Activated CD4-positive, CD25-positive, alpha-beta regulatory T cell treated with anti-CD3 and anti-CD28 coated beads, Interleukin-2, amount 50 U/mL, for 16 hours (primary cell): ENCODE measurements around the gene TFE3.
A peak's percentile ranks its signal among the peaks of the same experiment; 100 is the strongest.
"Not testable (repeated sequence)": the region's sequence is repeated elsewhere in the genome, so short reads cannot be mapped to it uniquely, and the experiment has no call there.

Source experiments
- DNase-seq: peaks from one replicate; pipeline ENCODE4 v3.0.0-alpha.2; 2020; ENCODE audit warnings: low read depth, low spot score

Gene TFE3

GRCh38 chrX:49001521-49002090 lies 41.6 kb downstream of the TFE3 start:
- peak; percentile 10 for DNase-seq

- no peak for DNase-seq
These were observed 42.5 kb downstream of the TFE3 start for GRCh38 chrX:49000636-49001035.

GRCh38 chrX:48999030-48999429 lies 44.1 kb downstream of the TFE3 start:
- DNase-seq = no peak

GRCh38 chrX:48998391-48998790 lies 44.8 kb downstream of the TFE3 start:
- DNase-seq = no peak

GRCh38 chrX:48997865-48998264 lies 45.3 kb downstream of the TFE3 start:
- no peak for DNase-seq

- no peak for DNase-seq
These were observed 45.7 kb downstream of the TFE3 start for GRCh38 chrX:48997455-48997854.

- DNase-seq = no peak
These were observed 46.2 kb downstream of the TFE3 start for GRCh38 chrX:48996969-48997368.

GRCh38 chrX:48992341-48992740 lies 50.8 kb downstream of the TFE3 start:
- no peak for DNase-seq

GRCh38 chrX:48989483-48989882 lies 53.7 kb downstream of the TFE3 start:
- DNase-seq = no peak

- DNase-seq = no peak
These were observed 59.3 kb downstream of the TFE3 start for GRCh38 chrX:48983896-48984295.

- no peak for DNase-seq
These were observed 60.1 kb downstream of the TFE3 start for GRCh38 chrX:48983081-48983480.

GRCh38 chrX:48981178-48981577 lies 62.0 kb downstream of the TFE3 start:
- no peak for DNase-seq

GRCh38 chrX:48980341-48980740 lies 62.8 kb downstream of the TFE3 start:
- not testable (repeated sequence) for DNase-seq
